ENCODE measurements around the gene ZNF451.

GRCh38 chr6:57089265-57089664, 723 bp upstream of the ZNF451 start:
- no peak for TF ChIP-seq CTCF (IDR thresholded peaks at IDR 0.05)
- no peak for TF ChIP-seq EZH2 (IDR thresholded peaks at IDR 0.05; ENCODE audit: borderline replicate concordance, insufficient read depth, low read depth, low read length, poor library complexity, severe bottlenecking)

Measured in B cell (primary cell).